Adrenal gland (tissue), 19 donors: Measurements from ENCODE around the gene CACNG7. TPM values are rescaled to one million over a fixed set of nuclear protein-coding genes. Genes with fewer than 3 reads are reported as not detected.
A peak's percentile ranks its signal among the peaks of the same experiment; 100 is the strongest.

Experiments used
- DNase-seq, 7 donors: peaks; one replicate each; pipeline ENCODE4 v3.0.0-alpha.2; 2019 to 2020
- H3K27ac ChIP-seq, 5 donors: fragments of 200-600 bp; sonication (generic) in 4 of 5; 1 replicate in 3 of 5; 2 replicates in 2 of 5; pipeline versions ENCODE4 v1.5.1 to v1.8.0; 2016 to 2020; ENCODE audit warnings: mild to moderate bottlenecking in 1 of 5
- H3K27me3 ChIP-seq: fragments of 200-600 bp; 2 replicates; pipeline ENCODE4 v1.8.0; 2021
- H3K36me3 ChIP-seq, 2 donors: fragments of 200-600 bp; replicated peaks in 1 of 2; 1 replicate in 1 of 2; 2 replicates in 1 of 2; pipeline versions ENCODE4 v1.5.1 to v1.8.0; 2018 to 2022
- H3K4me1 ChIP-seq, 2 donors: fragments of 200-600 bp; replicated peaks in 1 of 2; 1 replicate in 1 of 2; 2 replicates in 1 of 2; pipeline versions ENCODE4 v1.5.1 to v1.8.0; 2018 to 2021
- H3K4me3 ChIP-seq, 4 donors: fragments of 200-600 bp; sonication (generic) in 3 of 4; one replicate each; pipeline ENCODE4 v1.5.1; 2016 to 2018
- H3K9me3 ChIP-seq, 3 donors: fragments of 200-600 bp; sonication (generic) in 1 of 3; replicated peaks in 1 of 3; 1 replicate in 2 of 3; 2 replicates in 1 of 3; pipeline versions ENCODE4 v1.5.1 to v1.8.0; 2016 to 2021
- POLR2A ChIP-seq, 2 donors: fragments of 450-650 bp; IDR thresholded peaks; one replicate each; pipeline ENCODE4 v1.6.1; 2017; ENCODE audit warnings: antibody characterized with exemption in 2 of 2, mild to moderate bottlenecking in 2 of 2, moderate library complexity in 1 of 2
- WGBS, 4 donors: extraction: QIAGEN DNeasy Blood & Tissue Kit in 2 of 4; methylation state at CpG; one replicate each; pipeline versions ENCODE4 v1.1.5 to v1.1.7; 2013 to 2017; 5-methylcytosine and 5-hydroxymethylcytosine counted together
- intact Hi-C, 2 donors: fragments of 100-400 bp; cut with DNase I; formaldehyde crosslinking; loops; one replicate each; pipeline versions ENCODE4 v1.14.1 to v1.15.0; 2022 to 2023
- long read RNA-seq, 10 donors: library from polyadenylated mRNA in 3 of 10; unstranded in 2 of 10; stranded (forward) in 1 of 10; transcript quantifications; one replicate each; pipeline ENCODE4 v2.0.0 and lab custom pipeline, GENCODE V29; 2021 to 2026
- polyA plus RNA-seq, 3 donors: library from polyadenylated mRNA; stranded (reverse); fragments of 200-250 nt in 2 of 3; fragments of 350-450 nt in 1 of 3; fragmentation: Illumina TruSeq in 1 of 3; extraction: RNeasy Lipid Tissue Mini Kit (QIAGEN cat#74804) in 1 of 3; gene quantifications; one replicate each; pipeline ENCODE4 v1.2.3, GENCODE V29; 2013 to 2014
- total RNA-seq, 9 donors: library from RNA; depleted of rRNA in 4 of 9; stranded (reverse); fragments of >200 nt in 4 of 9; fragments of 120-200 nt in 1 of 9; fragmentation: NEBNext Ultra II Directional in 1 of 9; extraction: Animal tissue kit (Norgen Biotek cat#: 25700) in 1 of 9; gene quantifications; one replicate each; pipeline versions ENCODE4 v1.1.0 to v1.2.4, GENCODE V29; 2013 to 2023
- TF ChIP-seq, protein P1 (sequence below), 6 experiments: fragments of 450-650 bp in 4 of 6; fragments of 200-600 bp in 2 of 6; sonication (generic) in 1 of 6; IDR thresholded peaks; 1 replicate in 5 of 6; 2 replicates in 1 of 6; pipeline versions ENCODE4 v1.5.1 to v1.8.0; 2016 to 2021; ENCODE audit warnings: antibody characterized with exemption in 6 of 6, mild to moderate bottlenecking in 2 of 6, moderate library complexity in 1 of 6
- donor health status: healthy with polysubstance abuse.
- donor health status: Bipolar disorder and iron deficiency.
- donor health status: DM: yes; HTN: yes; CAD: no.
- donor health status: DM: no; HTN: no; CAD: no.
- donor health status: DM: no; HTN: no; CAD: no.
- donor health status: DM: yes; HTN: yes; CAD: no.

The CACNG7 gene
- total RNA-seq: under 1 TPM in 2 of 9 donors, not detected in 7; 0.11 to 0.14 TPM
- 1 to 10 TPM in 1 of 3 donors, under 1 TPM in 2; 0.09 to 1.4 (median 0.13) TPM for polyA plus RNA-seq
- long read RNA-seq, donor 1: 0 reads
- long read RNA-seq, donor 2: 0 reads
- long read RNA-seq, donor 3, partial matches to known transcripts: 0 of 1 reads
- long read RNA-seq, donor 3, other reads (novel, unspliced or antisense): 0 of 1 reads
- long read RNA-seq, donor 4: 0 reads
- long read RNA-seq, donor 5: 0 reads
- long read RNA-seq, donor 6: 0 reads
- long read RNA-seq, donor 7: 0 reads
- long read RNA-seq, donor 8: 0 reads
- long read RNA-seq, donor 9: 0 reads
- long read RNA-seq, donor 10: 0 reads

- no peaks in the 10 kb centered on the region for H3K9me3 ChIP-seq
- no peak within 1 kb of the TSS for H3K27ac ChIP-seq
- H3K27me3 ChIP-seq: peaks cover 60% of the 10 kb centered on the region
- no peak within 1 kb of the TSS for H3K4me3 ChIP-seq
- no peaks in the 10 kb centered on the region for H3K36me3 ChIP-seq
- no peaks in the 10 kb centered on the region for H3K4me1 ChIP-seq
- TF ChIP-seq, protein P1, sequence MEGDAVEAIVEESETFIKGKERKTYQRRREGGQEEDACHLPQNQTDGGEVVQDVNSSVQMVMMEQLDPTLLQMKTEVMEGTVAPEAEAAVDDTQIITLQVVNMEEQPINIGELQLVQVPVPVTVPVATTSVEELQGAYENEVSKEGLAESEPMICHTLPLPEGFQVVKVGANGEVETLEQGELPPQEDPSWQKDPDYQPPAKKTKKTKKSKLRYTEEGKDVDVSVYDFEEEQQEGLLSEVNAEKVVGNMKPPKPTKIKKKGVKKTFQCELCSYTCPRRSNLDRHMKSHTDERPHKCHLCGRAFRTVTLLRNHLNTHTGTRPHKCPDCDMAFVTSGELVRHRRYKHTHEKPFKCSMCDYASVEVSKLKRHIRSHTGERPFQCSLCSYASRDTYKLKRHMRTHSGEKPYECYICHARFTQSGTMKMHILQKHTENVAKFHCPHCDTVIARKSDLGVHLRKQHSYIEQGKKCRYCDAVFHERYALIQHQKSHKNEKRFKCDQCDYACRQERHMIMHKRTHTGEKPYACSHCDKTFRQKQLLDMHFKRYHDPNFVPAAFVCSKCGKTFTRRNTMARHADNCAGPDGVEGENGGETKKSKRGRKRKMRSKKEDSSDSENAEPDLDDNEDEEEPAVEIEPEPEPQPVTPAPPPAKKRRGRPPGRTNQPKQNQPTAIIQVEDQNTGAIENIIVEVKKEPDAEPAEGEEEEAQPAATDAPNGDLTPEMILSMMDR (IDR thresholded peaks at IDR 0.05): no peak
- TF ChIP-seq POLR2A (IDR thresholded peaks at IDR 0.05): no peak
- no peak for DNase-seq
- intact Hi-C loops: loop anchor here in 1 of 2 donors (5.0 kb wide), 1 partner anchor 113 kb away; no protein-coding TSS in a partner anchor
- 1 to 4% (median 2%) methylated on average over 7 to 28 of the region's 28 CpGs for WGBS, 4 donors
Observed at GRCh38 chr19:53908935-53909415, at the start of gene CACNG7. CACNG7 (plus strand) TSS chr19:53909278; CDS start chr19:53912832, 3,554 bp downstream.

GRCh38 chr19:53864308-53864836 lies 44.7 kb upstream of the CACNG7 start:
- no peaks in the 10 kb centered on the region for H3K9me3 ChIP-seq
- no peak overlapping the region for H3K27ac ChIP-seq
- no peak for DNase-seq
- 73 to 83% (median 79%) methylated on average over 3 to 6 of the region's 6 CpGs for WGBS, 4 donors
- no peak overlapping the region for H3K4me3 ChIP-seq
- peaks cover 3 to 23% of the 10 kb centered on the region in 2 donors for H3K4me1 ChIP-seq
- intact Hi-C loops: no loop called here
- TF ChIP-seq, protein P1 (IDR thresholded peaks at IDR 0.05): no peak
- no peak for TF ChIP-seq POLR2A (IDR thresholded peaks at IDR 0.05)
- no peaks in the 10 kb centered on the region for H3K27me3 ChIP-seq
- H3K36me3 ChIP-seq: no peaks in the 10 kb centered on the region

- intact Hi-C loops: no loop called here
- peaks cover 8 to 23% of the 10 kb centered on the region in 2 donors for H3K4me1 ChIP-seq
- no peak for DNase-seq
- TF ChIP-seq POLR2A (IDR thresholded peaks at IDR 0.05): no peak
- TF ChIP-seq, protein P1 (IDR thresholded peaks at IDR 0.05): no peak
- no peak overlapping the region for H3K4me3 ChIP-seq
- 62 to 82% (median 68%) methylated on average over 8 to 9 of the region's 9 CpGs for WGBS, 4 donors
- H3K36me3 ChIP-seq: no peaks in the 10 kb centered on the region
- H3K27ac ChIP-seq: no peak overlapping the region
- H3K9me3 ChIP-seq: no peaks in the 10 kb centered on the region
- no peaks in the 10 kb centered on the region for H3K27me3 ChIP-seq
Observed at GRCh38 chr19:53865523-53865917, 43.6 kb upstream of the CACNG7 start.

DNA sequence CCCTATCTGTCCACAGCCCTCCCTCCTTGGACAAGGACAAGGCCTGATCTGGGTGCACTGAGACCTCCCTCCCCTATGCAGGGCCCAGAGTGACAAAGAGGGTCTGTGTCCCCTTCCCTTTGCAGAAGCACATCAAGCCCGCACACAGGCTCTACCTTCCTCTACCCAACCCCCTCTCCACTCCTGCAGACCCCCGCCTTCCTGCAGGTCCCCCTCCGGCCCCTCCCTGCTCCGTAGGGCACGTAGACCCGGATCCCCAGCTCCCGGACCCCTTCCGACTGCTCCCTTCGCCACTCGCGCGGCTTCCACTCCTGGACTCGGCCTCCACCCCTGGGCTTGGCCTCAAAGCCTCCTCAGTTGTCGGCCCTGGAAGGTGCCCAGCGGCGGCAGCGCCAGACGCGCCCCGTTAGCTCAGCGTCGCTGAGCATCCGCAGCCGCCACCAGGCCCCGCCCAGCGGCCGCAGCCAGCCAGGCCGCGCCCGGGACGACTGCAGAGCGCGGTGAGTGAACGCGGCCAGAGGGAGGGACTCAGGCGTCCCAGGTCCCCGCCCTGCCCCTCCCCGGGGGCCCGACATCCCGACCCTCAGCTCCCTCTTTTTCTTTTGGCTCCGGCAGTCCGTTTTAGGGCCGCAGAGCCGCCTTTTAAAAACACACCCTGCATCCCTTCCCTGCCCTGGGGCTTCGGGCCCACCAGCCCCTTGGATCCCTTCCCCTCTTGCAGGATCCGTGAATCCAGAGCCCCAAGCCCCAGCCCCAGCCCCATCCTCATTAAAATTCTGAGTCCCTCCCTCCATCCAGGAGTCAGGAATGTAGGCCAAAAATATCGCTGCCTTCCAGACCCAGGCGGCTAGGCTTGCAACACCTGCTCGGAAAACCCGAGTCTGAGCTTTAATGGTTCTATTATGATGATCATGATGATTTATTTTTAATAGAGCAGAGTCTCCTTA lies 42.9 kb upstream of the CACNG7 start:
- H3K9me3 ChIP-seq: no peaks in the 10 kb centered on the region
- peak overlapping the region in 2 of 5 donors; percentile 1 to 81 for H3K27ac ChIP-seq
- H3K36me3 ChIP-seq: no peaks in the 10 kb centered on the region
- TF ChIP-seq POLR2A (IDR thresholded peaks at IDR 0.05): no peak
- TF ChIP-seq, protein P1 (IDR thresholded peaks at IDR 0.05): no peak
- DNase-seq: peak in 5 of 7 donors; percentile 37 to 49 (median 45)
- peaks cover 8 to 23% of the 10 kb centered on the region in 2 donors for H3K4me1 ChIP-seq
- peak overlapping the region in 1 of 4 donors; percentile 35 for H3K4me3 ChIP-seq
- intact Hi-C loops: no loop called here
- no peaks in the 10 kb centered on the region for H3K27me3 ChIP-seq
- WGBS, 4 donors: 9 to 21% (median 13%) methylated on average over 15 to 50 of the region's 50 CpGs
